Measurements from ENCODE around the gene GAREM2.

DNA sequence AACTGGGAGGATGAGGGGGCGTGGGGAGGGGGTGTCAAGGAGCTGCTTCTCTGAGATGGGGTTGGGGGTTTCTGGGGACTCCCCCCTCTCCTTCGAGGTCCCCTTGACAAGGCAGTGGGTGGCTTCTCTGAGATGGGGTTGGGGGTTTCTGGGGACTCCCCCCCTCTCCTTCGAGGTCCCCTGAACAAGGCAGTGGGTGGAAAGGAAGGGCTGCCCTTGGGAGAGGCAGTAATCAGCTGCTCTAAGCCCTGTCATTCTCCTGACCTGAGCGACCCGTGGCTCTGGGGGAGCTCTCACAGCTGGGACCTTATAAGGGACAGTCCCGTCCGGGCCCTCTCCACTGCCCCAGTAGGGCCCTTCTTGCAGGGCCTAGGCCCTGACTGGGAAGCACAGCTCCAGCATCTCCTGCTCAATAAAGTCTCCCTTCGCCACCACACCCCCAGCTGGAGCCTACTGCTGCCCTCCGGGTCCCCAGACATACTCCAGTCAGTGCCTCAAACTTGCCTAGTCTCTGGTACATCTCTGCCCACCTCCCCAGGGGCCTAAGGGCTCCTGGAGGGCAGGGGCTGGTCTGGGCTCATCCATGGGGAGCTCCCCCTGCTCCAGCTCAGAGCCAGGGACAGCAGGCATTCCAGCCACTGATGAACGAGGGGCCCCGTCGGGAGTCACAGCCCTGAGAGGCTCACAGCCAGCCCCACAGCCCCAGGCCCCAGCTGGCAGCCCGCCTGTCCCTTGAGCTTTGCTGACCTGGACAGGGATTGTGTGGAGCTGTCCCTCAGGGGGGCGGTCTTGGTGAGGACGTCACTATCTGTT, 2.8 kb downstream of the GAREM2 start:
- TF ChIP-seq, protein P1, sequence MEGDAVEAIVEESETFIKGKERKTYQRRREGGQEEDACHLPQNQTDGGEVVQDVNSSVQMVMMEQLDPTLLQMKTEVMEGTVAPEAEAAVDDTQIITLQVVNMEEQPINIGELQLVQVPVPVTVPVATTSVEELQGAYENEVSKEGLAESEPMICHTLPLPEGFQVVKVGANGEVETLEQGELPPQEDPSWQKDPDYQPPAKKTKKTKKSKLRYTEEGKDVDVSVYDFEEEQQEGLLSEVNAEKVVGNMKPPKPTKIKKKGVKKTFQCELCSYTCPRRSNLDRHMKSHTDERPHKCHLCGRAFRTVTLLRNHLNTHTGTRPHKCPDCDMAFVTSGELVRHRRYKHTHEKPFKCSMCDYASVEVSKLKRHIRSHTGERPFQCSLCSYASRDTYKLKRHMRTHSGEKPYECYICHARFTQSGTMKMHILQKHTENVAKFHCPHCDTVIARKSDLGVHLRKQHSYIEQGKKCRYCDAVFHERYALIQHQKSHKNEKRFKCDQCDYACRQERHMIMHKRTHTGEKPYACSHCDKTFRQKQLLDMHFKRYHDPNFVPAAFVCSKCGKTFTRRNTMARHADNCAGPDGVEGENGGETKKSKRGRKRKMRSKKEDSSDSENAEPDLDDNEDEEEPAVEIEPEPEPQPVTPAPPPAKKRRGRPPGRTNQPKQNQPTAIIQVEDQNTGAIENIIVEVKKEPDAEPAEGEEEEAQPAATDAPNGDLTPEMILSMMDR (optimal IDR thresholded peaks at IDR 0.05 in 1 of 3, IDR thresholded peaks at IDR 0.05 in 1 of 3, conservative IDR thresholded peaks at IDR 0.05 in 1 of 3; ENCODE audit: extremely low read depth in 1 of 3, insufficient read depth in 2 of 3, low read length in 3 of 3), result no peak
- TF ChIP-seq EZH2 (IDR thresholded peaks at IDR 0.05; ENCODE audit: low read length), result no peak
